ENCODE results near the gene CWC22.

Gene CWC22

DNA sequence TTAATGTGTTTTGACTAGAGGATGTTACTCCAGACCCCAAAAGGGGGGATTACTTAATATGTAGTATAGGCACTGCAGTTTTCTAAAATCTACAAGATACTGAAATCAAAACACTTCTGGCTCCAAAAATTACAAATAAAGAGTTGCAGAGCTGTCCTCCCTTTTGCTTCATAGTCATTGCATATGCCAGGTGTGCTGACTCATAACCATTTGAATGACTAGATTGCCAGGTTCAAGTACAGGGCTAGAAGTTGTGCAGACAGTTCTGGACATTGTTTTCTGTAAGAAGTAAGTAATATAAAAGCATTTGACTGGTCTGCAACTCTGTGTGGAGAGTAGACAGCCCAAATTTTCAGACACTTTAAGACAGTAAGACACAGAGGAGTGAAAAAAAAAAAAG lies 6.7 kb downstream of the CWC22 start:
- TF ChIP-seq, protein P1, sequence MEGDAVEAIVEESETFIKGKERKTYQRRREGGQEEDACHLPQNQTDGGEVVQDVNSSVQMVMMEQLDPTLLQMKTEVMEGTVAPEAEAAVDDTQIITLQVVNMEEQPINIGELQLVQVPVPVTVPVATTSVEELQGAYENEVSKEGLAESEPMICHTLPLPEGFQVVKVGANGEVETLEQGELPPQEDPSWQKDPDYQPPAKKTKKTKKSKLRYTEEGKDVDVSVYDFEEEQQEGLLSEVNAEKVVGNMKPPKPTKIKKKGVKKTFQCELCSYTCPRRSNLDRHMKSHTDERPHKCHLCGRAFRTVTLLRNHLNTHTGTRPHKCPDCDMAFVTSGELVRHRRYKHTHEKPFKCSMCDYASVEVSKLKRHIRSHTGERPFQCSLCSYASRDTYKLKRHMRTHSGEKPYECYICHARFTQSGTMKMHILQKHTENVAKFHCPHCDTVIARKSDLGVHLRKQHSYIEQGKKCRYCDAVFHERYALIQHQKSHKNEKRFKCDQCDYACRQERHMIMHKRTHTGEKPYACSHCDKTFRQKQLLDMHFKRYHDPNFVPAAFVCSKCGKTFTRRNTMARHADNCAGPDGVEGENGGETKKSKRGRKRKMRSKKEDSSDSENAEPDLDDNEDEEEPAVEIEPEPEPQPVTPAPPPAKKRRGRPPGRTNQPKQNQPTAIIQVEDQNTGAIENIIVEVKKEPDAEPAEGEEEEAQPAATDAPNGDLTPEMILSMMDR (IDR thresholded peaks at IDR 0.05; ENCODE audit: poor library complexity, severe bottlenecking), result no peak
- no peaks in the 10 kb centered on the region; the same call in 1 of the 2 replicates for H3K36me3 ChIP-seq (ENCODE audit: low read depth)
- ATAC-seq (ENCODE audit: low read depth), result peak; percentile 46; the same call in 1 of the 3 replicates
- H3K9me3 ChIP-seq (ENCODE audit: severe bottlenecking), result no peaks in the 10 kb centered on the region
- DNase-seq (ENCODE audit: low spot score), result no peak
- no peak overlapping the region for H3K4me3 ChIP-seq (ENCODE audit: severe bottlenecking)
- peaks cover 4% of the 10 kb centered on the region for H3K4me1 ChIP-seq (ENCODE audit: insufficient read depth, poor library complexity, severe bottlenecking)
- no peaks in the 10 kb centered on the region for H3K27me3 ChIP-seq (ENCODE audit: insufficient read depth, poor library complexity, severe bottlenecking)
- H3K27ac ChIP-seq (ENCODE audit: poor library complexity, severe bottlenecking), result no peak overlapping the region

DNA sequence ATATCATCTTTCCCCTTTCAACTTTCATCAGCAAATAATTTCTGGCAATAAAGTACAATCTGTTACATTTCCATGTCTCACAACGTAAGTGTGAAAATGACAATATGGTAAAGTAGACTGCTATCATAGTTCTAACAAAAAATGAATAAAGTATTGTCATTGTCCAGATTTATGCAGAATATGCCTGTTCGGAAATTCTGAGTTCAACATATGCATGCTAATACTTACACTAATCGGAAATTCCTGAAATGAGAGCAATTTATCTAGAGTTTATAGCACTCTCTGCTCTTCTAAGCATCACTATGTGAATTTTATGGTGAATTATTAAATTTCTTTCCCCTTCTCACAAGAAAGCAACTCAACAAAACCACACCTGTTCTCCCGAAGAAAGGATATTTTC lies 8.1 kb downstream of the CWC22 start:
- DNase-seq (ENCODE audit: low spot score), result no peak
- Histone ChIP-seq H3K9me3 (ENCODE audit: severe bottlenecking) (no peaks in the 10 kb centered on the region), H3K4me1 (ENCODE audit: insufficient read depth, poor library complexity, severe bottlenecking) (peaks cover 4% of the 10 kb centered on the region), H3K4me3 (ENCODE audit: severe bottlenecking) (no peak overlapping the region), H3K27me3 (ENCODE audit: insufficient read depth, poor library complexity, severe bottlenecking) (no peaks in the 10 kb centered on the region), H3K36me3 (ENCODE audit: low read depth) (peaks cover 8% of the 10 kb centered on the region), H3K27ac (ENCODE audit: poor library complexity, severe bottlenecking) (no peak overlapping the region)
- ATAC-seq (ENCODE audit: low read depth), result no peak
- TF ChIP-seq, protein P1 (IDR thresholded peaks at IDR 0.05; ENCODE audit: poor library complexity, severe bottlenecking), result no peak

DNA sequence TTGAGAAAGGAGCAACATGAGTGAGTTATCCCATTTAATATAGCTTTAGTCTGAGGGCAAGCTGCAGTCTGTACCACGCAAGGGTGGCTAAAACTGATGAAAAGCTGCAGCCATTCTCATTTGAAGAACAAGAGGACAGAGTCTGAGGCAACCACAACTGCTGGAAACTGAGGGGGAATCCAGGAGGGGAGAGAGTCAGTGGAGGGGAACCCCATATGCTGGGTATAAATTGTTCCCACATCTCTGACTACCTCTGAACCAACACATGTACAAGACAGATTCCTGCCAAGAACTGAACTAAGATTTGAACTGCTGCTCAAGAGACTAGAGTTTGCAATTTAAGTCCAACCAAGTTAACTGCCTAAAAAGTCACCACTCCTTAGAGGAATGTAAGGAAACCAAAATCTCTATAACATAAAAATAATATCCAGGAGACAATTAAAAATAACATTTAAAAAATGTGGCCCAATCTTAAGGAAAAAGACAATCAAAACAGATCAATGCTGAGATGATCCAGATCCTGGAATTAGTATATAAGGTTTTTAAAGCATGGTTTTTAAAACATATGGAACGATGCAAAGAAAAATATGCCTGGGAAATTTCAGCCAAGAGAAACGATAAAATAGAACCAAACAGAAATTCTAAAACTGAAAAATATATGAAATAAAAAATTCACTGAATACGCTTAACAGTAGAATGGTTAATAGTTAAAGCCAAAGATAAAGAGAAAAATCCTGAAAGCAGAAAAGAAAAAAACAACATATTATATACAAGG lies 11.2 kb downstream of the CWC22 start:
- Histone ChIP-seq H3K36me3 (ENCODE audit: low read depth) (peaks cover 32% of the 10 kb centered on the region), H3K9me3 (ENCODE audit: severe bottlenecking) (no peaks in the 10 kb centered on the region), H3K4me3 (ENCODE audit: severe bottlenecking) (no peak overlapping the region), H3K27ac (ENCODE audit: poor library complexity, severe bottlenecking) (no peak overlapping the region), H3K4me1 (ENCODE audit: insufficient read depth, poor library complexity, severe bottlenecking) (no peaks in the 10 kb centered on the region), H3K27me3 (ENCODE audit: insufficient read depth, poor library complexity, severe bottlenecking) (no peaks in the 10 kb centered on the region)
- no peak for DNase-seq (ENCODE audit: low spot score)
- no peak for ATAC-seq (ENCODE audit: low read depth)
- TF ChIP-seq, protein P1 (IDR thresholded peaks at IDR 0.05; ENCODE audit: poor library complexity, severe bottlenecking), result no peak

DNA sequence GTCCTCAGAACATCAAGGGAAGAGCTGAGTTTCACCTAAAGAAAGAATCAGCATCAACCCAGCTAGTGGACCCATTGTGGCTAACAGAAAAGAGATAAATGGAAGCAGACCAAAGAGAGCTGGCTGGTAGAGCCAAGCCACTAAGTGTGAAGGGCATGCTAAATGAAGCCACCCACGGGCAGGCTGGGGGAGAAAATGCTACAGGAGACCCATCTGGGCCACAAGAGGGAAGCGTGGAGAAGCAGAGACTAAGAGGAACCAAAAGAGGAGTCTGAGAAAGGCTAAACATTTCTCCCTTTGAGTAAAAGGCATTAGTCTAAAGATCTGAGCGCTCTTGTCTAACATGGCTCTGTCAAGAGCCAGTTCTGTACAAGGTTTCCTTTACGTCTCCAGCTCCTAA lies 15.8 kb downstream of the CWC22 start:
- ATAC-seq (ENCODE audit: low read depth), result 0 out of 3 replicates have a peak, but pooled peaks have one; percentile 31
- no peak overlapping the region for H3K4me3 ChIP-seq (ENCODE audit: severe bottlenecking)
- TF ChIP-seq, protein P1 (IDR thresholded peaks at IDR 0.05; ENCODE audit: poor library complexity, severe bottlenecking), result no peak
- no peaks in the 10 kb centered on the region for H3K4me1 ChIP-seq (ENCODE audit: insufficient read depth, poor library complexity, severe bottlenecking)
- H3K27ac ChIP-seq (ENCODE audit: poor library complexity, severe bottlenecking), result no peak overlapping the region
- peaks cover 60% of the 10 kb centered on the region for H3K36me3 ChIP-seq (ENCODE audit: low read depth)
- H3K9me3 ChIP-seq (ENCODE audit: severe bottlenecking), result no peaks in the 10 kb centered on the region
- H3K27me3 ChIP-seq (ENCODE audit: insufficient read depth, poor library complexity, severe bottlenecking), result no peaks in the 10 kb centered on the region
- DNase-seq (ENCODE audit: low spot score), result no peak

DNA sequence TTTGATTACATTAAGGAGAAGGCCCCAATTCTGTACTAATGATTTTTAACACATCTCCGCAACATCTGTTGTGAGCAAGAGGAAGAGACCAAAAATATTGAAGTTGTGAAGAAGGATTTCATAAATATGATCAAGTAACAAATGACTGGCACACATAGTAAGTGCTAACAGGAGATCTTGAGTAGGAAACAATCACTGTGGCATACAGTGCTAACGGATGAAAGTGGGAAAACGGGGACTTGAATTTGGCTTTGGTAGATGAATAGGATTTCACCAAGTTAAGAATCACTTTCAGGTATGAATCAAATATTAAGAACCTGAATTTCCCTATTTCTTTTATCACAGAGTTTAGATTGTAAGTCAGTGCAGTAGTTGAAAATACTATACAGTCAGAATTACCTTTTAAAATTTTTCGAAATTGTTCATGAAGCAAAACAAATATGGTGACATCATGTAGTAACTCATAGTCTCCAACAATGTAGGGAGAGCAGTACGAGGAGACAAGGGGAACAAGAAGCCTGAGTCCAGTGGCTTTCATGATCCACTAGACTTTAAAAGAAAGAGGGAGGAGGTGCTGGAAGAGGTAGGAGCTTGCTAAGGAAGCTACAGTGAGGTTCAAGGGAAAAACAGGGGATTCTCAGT lies 16.3 kb downstream of the CWC22 start:
- ATAC-seq (ENCODE audit: low read depth) (no peak), DNase-seq (ENCODE audit: low spot score) (no peak)
- Histone ChIP-seq H3K36me3 (ENCODE audit: low read depth) (peaks cover 66% of the 10 kb centered on the region), H3K27me3 (ENCODE audit: insufficient read depth, poor library complexity, severe bottlenecking) (no peaks in the 10 kb centered on the region), H3K27ac (ENCODE audit: poor library complexity, severe bottlenecking) (no peak overlapping the region), H3K4me1 (ENCODE audit: insufficient read depth, poor library complexity, severe bottlenecking) (no peaks in the 10 kb centered on the region), H3K9me3 (ENCODE audit: severe bottlenecking) (no peaks in the 10 kb centered on the region), H3K4me3 (ENCODE audit: severe bottlenecking) (no peak overlapping the region)
- TF ChIP-seq, protein P1 (IDR thresholded peaks at IDR 0.05; ENCODE audit: poor library complexity, severe bottlenecking), result no peak

All from RWPE2 (cell line).